ENCODE data around the gene GNA14. TPM values are rescaled to one million over a fixed set of nuclear protein-coding genes. Genes with fewer than 3 reads are reported as not detected.

GNA14 gene
- total RNA-seq, 2 donors from 2014 or later: 0.62 to 8.0 TPM

- Histone ChIP-seq H3K27ac (ENCODE audit: low read depth, low read length) (no peak overlapping the region), H3K4me3 (ENCODE audit: low read length) (no peak overlapping the region), H3K9me3 (ENCODE audit: control insufficient read depth, low read length) (peaks cover 15% of the 10 kb centered on the region), H3K36me3 (ENCODE audit: control insufficient read depth, insufficient read depth, low read length) (no peaks in the 10 kb centered on the region), H3K27me3 (ENCODE audit: control insufficient read depth, insufficient read depth, low read length, poor library complexity, severe bottlenecking) (no peaks in the 10 kb centered on the region), H3K9ac (ENCODE audit: extremely low read depth, low read length, poor library complexity, severe bottlenecking) (no peak overlapping the region), H3K4me1 (ENCODE audit: control insufficient read depth, insufficient read depth, low read length) (no peaks in the 10 kb centered on the region)
- DNase-seq: no peak
- Mint-ChIP-seq H3K4me1 (peaks cover 10% of the 10 kb centered on the region), H3K4me3 (no peak overlapping the region), H3K27ac (no peak overlapping the region), H3K36me3 (ENCODE audit: low read depth) (peaks cover 13% of the 10 kb centered on the region), H3K9me3 (peaks cover 10% of the 10 kb centered on the region), H3K27me3 (ENCODE audit: insufficient read depth) (no peaks in the 10 kb centered on the region)
- no peak for TF ChIP-seq CTCF (conservative IDR thresholded peaks at IDR 0.05)
- 97 to 100% methylated on average over 2 of the region's 2 CpGs for WGBS, 2 experiments (ENCODE audit: insufficient coverage in 1 of 2, insufficient read length in 1 of 2)
Observed at GRCh38 chr9:77523891-77524290, 124.2 kb downstream of the GNA14 start.

GRCh38 chr9:77521091-77521490 is 127.0 kb downstream of the GNA14 start:
- Histone ChIP-seq H3K9me3 (ENCODE audit: control insufficient read depth, low read length) (peaks cover 4% of the 10 kb centered on the region), H3K27me3 (ENCODE audit: control insufficient read depth, insufficient read depth, low read length, poor library complexity, severe bottlenecking) (peaks cover 3% of the 10 kb centered on the region), H3K9ac (ENCODE audit: extremely low read depth, low read length, poor library complexity, severe bottlenecking) (no peak overlapping the region), H3K27ac (ENCODE audit: low read depth, low read length) (no peak overlapping the region), H3K4me3 (ENCODE audit: low read length) (no peak overlapping the region), H3K36me3 (ENCODE audit: control insufficient read depth, insufficient read depth, low read length) (no peaks in the 10 kb centered on the region), H3K4me1 (ENCODE audit: control insufficient read depth, insufficient read depth, low read length) (no peaks in the 10 kb centered on the region)
- no peak overlapping the region for H3K27ac Mint-ChIP-seq
- H3K9me3 Mint-ChIP-seq: peaks cover 7% of the 10 kb centered on the region
- peaks cover 2% of the 10 kb centered on the region for H3K27me3 Mint-ChIP-seq (ENCODE audit: insufficient read depth)
- no peak overlapping the region for H3K4me3 Mint-ChIP-seq
- no peaks in the 10 kb centered on the region for H3K4me1 Mint-ChIP-seq
- H3K36me3 Mint-ChIP-seq (ENCODE audit: low read depth): peaks cover 7% of the 10 kb centered on the region
- TF ChIP-seq CTCF (conservative IDR thresholded peaks at IDR 0.05): no peak
- no peak for DNase-seq
- WGBS, 2 experiments (ENCODE audit: insufficient coverage in 1 of 2, insufficient read length in 1 of 2): 95% methylated on average over 3 of the region's 3 CpGs; no CpG with 5 or more reads in 1 of the 2 experiments

- Histone ChIP-seq H3K4me1 (ENCODE audit: control insufficient read depth, insufficient read depth, low read length) (no peaks in the 10 kb centered on the region), H3K9ac (ENCODE audit: extremely low read depth, low read length, poor library complexity, severe bottlenecking) (no peak overlapping the region), H3K27ac (ENCODE audit: low read depth, low read length) (no peak overlapping the region), H3K27me3 (ENCODE audit: control insufficient read depth, insufficient read depth, low read length, poor library complexity, severe bottlenecking) (peaks cover 3% of the 10 kb centered on the region), H3K9me3 (ENCODE audit: control insufficient read depth, low read length) (peaks cover 3% of the 10 kb centered on the region), H3K4me3 (ENCODE audit: low read length) (no peak overlapping the region), H3K36me3 (ENCODE audit: control insufficient read depth, insufficient read depth, low read length) (no peaks in the 10 kb centered on the region)
- Mint-ChIP-seq H3K4me1 (no peaks in the 10 kb centered on the region), H3K27ac (no peak overlapping the region), H3K27me3 (ENCODE audit: insufficient read depth) (peaks cover 18% of the 10 kb centered on the region), H3K4me3 (no peak overlapping the region), H3K9me3 (peaks cover 6% of the 10 kb centered on the region), H3K36me3 (ENCODE audit: low read depth) (peaks cover 3% of the 10 kb centered on the region)
- TF ChIP-seq CTCF (conservative IDR thresholded peaks at IDR 0.05): no peak
- DNase-seq: no peak
- WGBS, 2 experiments (ENCODE audit: insufficient coverage in 1 of 2, insufficient read length in 1 of 2): 88% methylated on average over 1 of the region's 1 CpG; no CpG with 5 or more reads in 1 of the 2 experiments
Observed at GRCh38 chr9:77518688-77519087, 129.4 kb downstream of the GNA14 start.
